Islet of Langerhans (tissue), 1 donor: ENCODE data around the gene LRRK2.
"Not testable (repeated sequence)": the region's sequence is repeated elsewhere in the genome, so short reads cannot be mapped to it uniquely, and the experiment has no call there.

Experiments used
- FAIRE-seq: peaks from one replicate; lab custom pipeline; 2011; peaks lifted over from hg19 to GRCh38; lab: Jason Lieb, UNC

The LRRK2 gene

DNA sequence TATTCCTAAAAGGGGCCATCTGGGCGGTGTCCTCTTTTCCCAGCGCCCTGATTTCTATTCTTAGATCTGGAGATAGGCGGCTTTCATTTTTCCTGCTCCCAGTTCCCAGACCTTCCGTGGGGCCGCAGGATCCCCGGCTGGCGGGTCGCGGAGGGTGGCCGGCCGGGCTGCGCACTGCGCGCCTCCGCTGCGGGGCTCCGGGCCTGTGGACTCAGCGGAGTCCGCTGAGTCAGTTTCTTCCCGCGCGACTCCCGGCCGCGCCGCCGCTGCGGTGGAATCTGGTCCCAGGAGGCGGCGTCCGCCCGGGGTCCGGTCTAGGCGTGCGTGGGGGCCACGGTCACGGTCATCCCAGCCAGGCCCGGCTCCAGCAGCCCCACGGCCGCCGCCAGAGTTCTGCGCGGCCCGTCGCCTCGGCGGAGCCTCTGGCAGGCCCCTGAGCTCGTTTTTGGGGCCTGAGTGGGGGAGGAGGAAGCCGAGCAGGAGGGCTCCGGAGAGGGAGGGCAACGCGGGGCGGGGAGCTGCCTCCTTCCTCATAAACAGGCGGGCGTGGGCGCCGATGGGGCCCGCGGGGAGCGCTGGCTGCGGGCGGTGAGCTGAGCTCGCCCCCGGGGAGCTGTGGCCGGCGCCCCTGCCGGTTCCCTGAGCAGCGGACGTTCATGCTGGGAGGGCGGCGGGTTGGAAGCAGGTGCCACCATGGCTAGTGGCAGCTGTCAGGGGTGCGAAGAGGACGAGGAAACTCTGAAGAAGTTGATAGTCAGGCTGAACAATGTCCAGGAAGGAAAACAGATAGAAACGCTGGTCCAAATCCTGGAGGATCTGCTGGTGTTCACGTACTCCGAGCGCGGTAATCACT is at the start of gene LRRK2:
Gene LRRK2, plus strand, starts transcription at position 559 of the 853 bp plus-strand sequence. Its CDS starts 135 bp downstream, at position 694.
- no peak for FAIRE-seq

DNA sequence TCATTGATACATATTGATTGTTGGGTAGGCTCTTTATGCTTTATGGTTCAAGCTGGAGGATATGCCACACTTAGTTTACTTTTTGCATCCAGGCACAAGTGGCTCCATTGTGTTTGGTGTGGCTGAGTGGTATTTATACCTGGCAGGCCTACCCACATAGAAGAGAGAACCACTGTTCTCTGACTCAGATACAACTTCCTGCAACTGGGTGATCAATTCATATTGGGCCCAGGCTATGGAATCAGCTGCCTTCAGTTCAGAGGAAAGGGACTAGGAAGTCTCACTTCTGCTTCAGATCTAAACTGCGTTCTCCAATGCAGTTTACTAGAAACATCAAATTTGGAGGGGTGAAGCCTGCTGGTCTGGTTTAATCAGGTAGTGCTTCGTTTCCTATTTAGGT is 49.8 kb upstream of the LRRK2 start:
- no peak for FAIRE-seq

DNA sequence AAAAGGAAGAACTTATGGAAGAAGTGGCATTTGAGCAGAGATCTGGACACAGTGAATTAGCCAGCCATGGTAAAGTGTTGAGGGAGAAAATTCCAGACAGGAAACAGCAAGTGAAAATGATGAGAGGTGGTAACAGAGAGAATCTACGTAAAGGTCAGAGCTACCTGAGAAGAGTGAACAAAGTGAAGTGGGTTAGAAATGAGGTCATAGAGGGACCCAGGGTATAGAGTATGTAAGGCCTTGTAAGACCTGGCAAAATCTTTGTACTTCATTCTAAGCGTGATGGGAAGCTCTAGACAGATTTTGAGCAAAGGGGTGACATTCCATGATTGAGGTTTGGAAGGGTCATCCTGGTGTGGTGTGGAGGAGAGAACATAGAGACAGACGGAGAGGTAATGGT is 49.3 kb upstream of the LRRK2 start:
- FAIRE-seq = no peak

DNA sequence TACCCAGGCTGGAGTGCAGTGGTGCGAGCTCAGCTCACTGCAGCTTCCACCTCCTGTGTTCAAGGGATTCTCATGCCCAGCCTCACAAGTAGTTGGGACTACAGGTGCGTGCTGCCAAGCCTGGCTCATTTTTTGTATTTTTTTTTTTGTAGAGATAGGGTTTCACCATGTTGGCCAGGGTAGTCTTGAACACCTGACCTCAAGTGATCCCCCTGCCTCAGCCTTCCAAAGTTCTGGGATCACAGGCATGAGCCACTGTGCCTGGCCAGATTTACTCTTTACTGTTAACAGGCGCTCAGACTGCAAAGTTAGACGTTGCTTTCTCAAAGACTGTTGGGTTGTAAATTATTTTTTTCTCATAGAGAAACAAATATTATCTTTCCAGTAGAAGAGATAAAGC is 46.1 kb upstream of the LRRK2 start:
- FAIRE-seq = no peak

DNA sequence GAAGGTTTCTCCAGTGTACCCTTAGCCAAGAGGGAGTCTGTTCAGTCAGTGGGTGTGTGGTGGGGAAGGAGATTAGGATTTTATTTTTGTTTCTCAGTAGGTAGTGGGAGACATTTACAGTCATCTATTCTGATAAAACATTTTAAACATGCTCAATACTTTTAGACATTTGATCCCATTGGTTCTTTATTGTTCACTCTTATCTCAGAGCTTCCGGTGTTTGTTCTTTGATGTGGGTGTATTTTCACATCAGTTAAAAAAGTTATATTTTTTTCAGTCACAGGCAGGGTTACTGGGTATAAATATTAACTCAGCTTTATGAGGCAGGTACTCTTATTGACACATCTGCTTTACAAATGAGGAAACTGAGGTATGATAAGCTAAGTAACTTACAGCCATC is 43.3 kb upstream of the LRRK2 start:
- no peak for FAIRE-seq

DNA sequence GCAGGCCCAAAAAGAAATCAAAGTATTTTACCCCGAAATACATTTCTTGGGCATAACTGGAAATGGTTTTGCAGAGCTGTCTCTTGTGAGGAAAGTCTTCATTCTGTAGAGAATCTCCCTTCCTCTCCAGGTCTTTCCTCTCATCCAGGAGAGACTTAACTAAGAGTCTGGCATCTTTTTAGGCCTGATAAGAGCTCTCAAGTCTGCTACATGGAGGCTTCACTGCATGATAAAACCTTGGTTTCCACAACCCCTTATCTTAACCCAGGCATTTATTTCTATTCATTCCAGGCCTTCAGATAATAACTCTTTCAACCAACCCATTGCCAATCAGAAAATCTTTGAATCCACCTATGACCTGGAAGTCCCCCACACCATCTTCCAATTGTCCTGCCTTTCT is 41.1 kb upstream of the LRRK2 start:
- FAIRE-seq = no peak

DNA sequence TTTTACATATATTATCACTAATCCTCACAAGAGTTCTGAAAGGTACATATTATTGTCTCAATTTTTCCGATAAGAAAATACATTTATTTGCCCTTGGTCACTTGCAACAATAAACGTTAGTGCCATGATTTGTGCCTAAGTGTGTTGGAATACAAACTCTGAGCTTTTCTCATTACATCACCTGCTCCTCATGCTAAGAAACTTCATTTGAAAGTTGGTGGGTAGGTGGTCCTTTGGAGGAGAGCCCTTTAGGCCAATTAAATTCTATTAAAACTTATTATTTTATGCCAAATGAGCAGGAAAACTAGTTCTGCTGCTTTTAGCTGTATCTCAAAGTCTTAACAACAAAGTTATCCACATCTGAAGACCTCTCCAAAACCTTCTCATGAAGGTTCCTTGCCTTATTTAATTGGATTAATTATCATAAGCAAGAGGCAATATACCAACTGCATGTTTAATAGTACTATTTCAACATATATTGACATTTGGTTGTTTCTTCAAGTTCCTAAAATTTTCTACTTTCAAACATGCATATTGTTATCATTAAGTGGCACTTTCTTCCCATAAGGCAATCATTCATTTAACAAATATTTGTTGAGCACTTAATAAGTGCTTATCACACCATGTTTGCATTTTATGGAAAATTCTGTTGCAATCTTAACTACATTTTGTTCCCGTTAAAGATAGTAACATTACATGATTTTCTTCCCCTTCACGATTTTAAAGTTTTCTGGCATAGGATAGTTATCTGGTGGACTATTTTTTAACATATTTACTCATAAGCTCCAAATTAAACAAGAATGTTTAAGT is 40.1 kb upstream of the LRRK2 start:
- no peak for FAIRE-seq

DNA sequence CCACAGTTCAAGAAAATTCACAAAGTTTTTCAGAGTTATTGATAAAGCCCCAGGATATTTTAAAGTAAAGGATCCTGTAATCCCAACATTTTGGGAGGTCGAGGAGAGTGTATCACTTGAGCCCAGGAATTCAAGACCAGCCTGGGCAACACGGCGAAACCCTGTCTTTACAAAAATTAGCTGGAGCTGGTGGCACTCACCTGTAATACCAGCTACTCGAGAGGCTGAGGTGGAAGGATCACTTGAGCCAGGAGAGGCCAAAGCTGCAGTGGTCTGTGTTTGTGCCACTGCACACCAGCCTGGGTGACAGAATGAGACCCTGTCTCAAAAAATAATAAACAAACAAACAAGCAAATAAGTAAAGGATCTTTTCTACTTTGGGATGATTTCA is 39.5 kb upstream of the LRRK2 start:
- no peak for FAIRE-seq

DNA sequence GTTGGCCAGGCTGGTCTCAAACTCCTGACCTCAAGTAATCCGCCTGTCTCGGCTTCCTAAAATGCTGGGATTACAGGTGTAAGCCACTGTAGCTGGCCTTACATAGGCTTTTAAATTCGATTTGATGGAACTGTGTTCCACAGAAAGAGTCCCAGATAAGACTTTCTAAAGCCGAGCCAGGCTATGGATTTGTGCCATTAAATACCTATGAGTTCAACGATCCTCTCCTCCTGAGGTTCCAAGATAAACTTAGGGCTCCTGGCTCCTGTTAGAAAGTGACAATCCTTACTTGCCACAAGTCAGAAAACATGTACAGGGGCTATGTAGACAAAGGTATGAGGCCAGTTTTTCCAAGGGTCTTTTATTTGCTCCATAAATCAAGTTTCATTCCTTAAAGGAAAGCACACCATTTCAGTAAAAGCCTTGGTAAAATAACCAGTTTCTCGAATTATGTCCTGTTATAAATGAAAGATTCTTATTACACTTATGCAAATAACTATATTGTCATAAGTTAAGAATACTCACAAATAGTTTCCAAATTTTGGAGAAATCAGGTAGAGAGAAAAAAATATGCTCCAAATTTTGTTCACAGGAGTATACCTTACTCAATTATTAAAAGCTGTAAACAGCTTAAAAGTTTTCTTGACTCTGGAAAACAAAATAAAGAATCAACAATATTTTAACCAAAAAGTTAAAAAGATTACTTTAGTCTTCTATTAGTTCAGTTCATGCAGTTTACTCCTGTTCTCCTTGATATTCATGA is 36.1 kb upstream of the LRRK2 start:
- no peak for FAIRE-seq

DNA sequence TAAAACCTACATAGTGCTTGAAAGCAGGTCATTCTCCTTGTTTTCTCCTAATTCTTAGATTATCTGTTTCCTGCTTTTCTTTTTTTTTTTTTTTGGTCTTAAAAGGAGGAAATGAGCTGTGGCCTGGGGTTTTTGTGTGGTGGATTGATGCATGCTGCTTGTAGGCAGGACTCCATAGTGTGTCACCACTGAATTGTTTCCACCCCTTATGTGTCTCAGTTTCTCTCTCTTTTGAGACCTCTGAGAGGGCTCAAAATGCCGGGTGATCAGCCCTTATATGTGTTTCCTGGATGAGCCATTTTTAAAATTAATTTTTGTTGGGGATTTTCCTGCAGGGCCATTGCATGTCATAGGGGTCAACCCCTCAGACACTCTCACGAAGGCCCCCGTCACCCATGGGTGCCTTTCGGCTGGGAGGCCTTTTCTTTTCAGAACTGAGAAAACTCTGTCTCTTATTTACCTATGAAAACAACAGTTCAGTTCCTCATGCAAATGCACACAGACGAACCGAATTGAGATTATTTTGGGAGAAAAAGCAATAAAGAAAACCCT is 32.0 kb upstream of the LRRK2 start:
- no peak for FAIRE-seq

DNA sequence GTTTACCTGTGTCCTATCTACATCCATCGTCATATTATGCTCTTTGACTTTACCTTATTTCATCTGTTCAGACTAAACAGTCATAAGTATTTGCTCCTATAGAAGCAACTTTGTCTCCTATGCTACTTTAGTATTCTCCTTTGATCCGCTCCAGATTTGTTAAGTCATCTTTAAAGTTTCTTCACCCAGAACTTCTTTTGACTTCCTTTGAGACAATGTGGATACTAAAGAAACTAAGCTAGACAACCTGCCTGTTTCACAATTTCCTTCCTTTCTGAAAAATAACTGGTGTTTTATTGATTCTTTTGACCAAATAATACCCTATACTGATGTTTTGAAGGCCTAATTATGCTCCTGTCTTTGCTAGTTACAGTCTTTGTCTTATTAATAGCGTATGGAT is 30.0 kb upstream of the LRRK2 start:
- FAIRE-seq = no peak

DNA sequence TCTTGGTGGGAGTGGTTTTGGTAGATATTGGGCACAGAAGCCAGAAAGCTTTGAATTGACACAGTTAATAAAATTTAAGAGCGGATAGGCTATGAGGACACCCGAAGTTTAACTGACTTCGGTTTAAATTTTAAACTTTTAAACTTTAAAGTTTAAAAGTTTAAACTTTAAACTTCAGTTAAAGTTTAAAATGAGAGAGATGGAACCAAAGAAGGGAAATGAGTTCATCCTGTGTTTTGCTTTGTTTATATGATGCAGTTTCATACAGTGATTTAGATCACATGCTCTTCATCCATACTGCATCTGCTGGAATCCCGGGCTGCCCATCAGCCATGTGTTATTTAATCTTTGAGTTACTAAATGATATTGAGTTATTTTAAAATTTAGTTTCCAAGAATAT is 27.2 kb upstream of the LRRK2 start:
- no peak for FAIRE-seq

DNA sequence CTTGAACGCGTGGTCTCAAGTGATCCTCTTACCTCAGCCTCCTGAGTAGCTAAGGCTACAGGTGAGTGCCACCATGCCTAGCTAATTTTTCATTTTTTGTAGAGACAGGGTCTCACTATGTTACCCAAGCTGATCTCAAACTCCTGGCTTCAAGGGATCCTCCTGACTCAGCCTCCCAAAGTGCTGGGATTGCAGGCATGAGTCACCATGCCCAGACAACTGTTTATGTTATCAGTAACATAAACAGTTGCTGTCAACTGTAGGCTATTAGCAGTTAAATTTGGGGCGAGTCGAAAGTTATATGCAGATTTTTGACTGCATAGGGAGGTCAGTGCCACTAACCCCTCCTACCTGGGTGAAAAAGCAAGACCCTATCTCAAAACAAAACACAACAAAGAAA is 26.2 kb upstream of the LRRK2 start:
- FAIRE-seq = no peak

DNA sequence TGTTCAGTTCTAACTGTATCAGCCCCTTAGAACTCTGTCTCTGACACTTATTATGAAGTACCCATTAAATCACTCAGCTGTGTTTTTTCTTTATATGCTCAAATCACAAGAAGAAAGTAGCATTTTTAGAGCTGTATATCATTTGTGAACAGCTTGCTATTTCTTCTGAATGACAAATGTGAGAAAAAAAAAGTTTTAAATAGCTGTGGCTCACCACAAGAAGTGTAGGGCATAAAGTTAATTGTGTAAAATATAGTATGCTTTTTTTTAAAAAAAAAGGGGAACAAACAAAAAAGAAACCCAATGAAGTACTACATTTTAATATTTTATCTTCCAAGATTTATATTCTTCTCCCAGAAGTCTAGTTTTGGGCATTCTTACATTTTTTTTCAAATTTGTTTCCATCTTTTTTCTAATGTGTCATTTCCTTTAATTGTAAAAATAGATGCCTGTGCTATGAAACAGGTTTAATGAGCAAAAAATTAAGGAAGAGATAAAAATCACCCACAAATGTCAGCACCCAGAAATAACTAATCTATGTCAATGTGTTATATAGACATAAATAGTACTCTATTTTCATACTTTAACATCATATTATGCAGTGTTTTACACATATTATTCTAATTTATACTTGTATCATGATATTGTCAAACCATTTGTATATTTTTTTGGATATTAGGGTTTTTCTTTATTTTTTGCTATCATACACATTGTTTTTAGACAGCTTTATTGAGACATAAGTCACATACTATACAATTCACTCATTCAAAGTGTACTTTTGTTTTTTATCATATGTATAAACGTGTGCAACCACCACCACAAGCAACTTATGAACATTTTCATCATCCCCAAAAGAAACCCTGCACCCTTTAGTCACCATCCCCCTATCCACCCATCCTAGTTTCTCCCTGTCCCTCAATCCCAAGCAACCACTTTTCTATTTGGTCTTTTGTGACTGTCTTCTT is 22.4 kb upstream of the LRRK2 start:
- no peak for FAIRE-seq

DNA sequence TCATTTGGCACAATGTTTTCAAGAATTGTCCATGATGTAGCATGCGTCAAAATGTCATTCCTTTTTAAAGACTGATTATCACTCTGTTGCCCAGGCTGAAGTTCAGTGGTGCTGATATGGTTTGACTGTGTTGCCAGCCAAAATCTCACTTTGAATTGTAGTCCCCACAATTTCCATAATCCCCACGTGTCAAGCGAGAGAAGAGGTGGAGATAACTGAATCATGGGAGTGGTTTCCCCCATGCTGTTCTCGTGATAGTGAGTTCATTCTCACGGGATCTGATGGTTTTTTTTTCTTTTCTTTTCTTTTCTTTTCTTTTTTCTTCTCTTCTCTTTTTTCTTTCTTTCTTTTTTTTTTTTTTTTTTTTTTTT is 21.8 kb upstream of the LRRK2 start:
- FAIRE-seq = no peak

DNA sequence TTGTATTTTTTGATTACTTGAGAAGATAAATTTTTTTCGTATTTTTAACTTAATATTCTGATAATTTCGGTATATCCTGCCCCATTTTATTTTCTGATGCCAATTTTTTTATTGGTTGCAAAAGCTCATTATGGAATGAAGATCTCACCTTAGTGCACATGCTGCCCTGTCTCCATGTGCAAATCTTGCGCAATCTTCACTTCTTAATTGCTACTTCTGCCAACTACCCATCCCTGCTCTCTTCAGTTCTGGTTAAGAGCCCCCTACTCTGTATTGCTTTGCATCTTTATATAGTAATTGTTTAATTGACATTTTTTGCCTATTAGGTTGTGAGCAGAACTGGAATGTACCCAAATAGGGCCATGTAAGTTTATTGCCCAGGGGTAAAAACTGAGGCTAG is 20.5 kb upstream of the LRRK2 start:
- FAIRE-seq = no peak

DNA sequence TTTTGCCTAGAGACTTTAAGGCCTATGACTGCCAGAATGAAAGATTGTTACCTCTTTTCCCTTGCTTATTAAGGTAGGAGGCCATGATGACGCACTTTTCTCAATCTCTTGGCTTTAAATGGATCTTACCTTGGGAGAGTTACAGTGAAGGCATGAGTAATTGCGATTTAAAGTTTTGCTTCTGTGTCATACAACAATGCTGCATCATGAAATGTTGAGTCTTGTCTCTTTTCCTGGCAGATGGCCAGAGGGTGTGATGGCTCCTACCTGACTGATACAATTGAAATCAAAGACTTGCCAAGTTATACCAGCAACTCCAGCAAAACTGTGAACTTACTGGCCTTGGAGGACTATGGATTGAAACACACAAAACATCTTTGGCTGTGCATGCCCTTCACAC is 17.2 kb upstream of the LRRK2 start:
- FAIRE-seq = no peak

DNA sequence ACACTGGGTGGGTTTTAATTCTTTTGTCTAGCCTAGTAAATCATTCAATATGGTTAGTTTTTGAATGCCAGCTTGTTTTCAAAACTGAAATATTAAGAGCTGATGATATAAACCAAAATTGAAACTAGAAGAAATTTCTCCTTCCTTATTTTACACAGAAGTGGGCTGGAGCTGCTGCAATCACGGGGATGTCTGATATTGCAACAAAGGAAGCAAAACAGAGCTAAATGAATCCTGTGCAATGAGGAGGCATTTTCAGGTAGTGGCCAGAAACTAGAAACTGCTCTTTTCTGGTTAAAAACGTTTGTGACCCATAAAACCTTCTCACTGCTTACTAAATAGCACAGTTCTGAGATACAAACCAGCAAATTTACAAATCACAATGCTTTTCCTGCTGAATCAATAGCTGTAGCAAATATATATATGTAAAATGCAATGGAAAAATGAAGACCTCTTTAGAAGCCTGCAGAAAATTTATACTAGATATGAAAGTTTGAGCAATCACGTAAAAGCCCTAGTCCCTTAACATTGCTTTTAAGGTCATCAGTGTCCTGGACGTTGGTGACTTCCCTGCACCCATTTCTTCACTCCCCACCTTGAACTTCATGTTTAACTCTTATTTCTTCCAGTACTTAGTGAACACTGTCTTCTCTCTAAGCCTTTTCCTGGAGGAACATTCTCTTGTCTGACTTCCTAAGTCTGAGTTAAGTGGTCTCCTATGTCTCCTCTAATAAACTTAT is 15.9 kb upstream of the LRRK2 start:
- FAIRE-seq = no peak

DNA sequence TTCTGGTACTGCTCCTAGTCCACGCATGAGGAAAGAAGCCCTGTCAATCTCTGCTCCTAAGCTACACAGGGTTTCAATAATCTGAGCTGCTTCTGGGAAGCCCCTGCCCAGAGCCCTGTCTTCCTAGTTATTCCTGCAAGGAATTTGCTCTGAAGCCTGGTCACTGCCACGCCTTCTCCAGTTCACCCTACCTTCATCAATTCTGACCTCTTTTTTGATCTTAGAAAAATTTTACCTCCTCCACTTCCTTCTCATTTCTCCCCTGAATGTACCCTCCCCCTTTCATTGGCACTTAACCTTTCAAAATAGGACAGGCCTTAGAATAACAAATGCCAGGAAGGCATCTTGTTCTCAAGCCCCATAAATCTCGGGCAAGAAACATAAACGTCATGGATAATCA is 14.9 kb upstream of the LRRK2 start:
- no peak for FAIRE-seq

DNA sequence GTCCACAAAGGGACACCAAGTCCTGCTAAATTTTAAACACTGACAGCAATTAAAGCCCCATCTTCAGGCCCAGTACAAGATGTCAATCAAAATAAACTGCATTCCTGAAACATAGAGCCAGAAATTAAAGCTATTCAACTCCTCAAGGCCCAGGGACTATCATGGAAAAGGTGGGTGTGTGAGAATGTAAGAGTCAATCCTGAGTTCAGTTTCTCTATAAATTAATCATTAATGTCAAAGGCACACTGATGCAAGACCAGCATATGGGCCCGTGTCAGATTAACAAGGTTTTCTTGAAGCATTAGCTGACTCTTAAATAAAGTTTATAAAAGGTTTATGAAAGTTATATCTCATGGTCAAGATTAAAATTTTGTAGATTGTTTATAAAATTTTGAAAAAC is 13.6 kb upstream of the LRRK2 start:
- not testable (repeated sequence) for FAIRE-seq

DNA sequence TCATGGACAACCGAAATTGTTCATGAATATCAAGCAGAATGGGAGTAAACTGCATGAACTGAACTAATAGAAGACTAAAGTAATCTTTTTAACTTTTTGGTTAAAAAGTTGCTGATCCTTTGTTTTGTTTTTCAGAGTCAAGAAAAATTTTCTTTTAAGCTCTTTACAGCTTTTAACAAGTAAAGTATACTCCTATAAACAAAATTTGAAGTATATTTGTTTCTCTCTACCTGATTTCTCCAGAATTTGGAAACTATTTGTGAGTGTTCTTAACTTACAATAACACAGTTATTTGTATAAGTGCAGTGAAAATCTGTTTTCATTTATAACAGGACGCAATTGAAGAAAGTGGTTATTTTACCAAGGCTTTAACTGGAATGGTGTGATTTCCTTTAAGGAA is 12.2 kb upstream of the LRRK2 start:
- peak; percentile 24 for FAIRE-seq
